Spleen (tissue), 7 donors: Measurements from ENCODE around the gene OPHN1.

Source experiments
- POLR2A ChIP-seq, 3 donors: fragments of 450-650 bp; IDR thresholded peaks; one replicate each; pipeline ENCODE4 v1.5.1; 2017; ENCODE audit warnings: antibody characterized with exemption in 3 of 3, mild to moderate bottlenecking in 1 of 3
- POLR2AphosphoS5 ChIP-seq, 3 donors: sonication (generic); formaldehyde crosslinking; IDR thresholded peaks; one replicate each; pipeline ENCODE4 v1.5.1; 2017; ENCODE audit warnings: antibody characterized with exemption in 3 of 3
- TF ChIP-seq, protein P1 (sequence below), 11 experiments: fragments of 200-600 bp in 7 of 11; fragments of 450-650 bp in 4 of 11; sonication (generic) in 4 of 11; IDR thresholded peaks in 8 of 11; conservative IDR thresholded peaks in 3 of 11; 1 replicate in 7 of 11; 2 replicates in 4 of 11; pipeline versions ENCODE4 v1.4.0 to v1.8.0; 2016 to 2021; ENCODE audit warnings: antibody characterized with exemption in 11 of 11, inconsistent platforms in 4 of 11, mild to moderate bottlenecking in 1 of 11
- donor health status: DM: no; HTN: no; CAD: no; lungs with moderate emphysema.
- donor health status: DM: no; HTN: no; CAD: no.
- donor health status: DM: no; HTN: no; CAD: no.

GRCh38 chrX:68090266-68090665, 343.0 kb downstream of the OPHN1 start:
- TF ChIP-seq, protein P1, sequence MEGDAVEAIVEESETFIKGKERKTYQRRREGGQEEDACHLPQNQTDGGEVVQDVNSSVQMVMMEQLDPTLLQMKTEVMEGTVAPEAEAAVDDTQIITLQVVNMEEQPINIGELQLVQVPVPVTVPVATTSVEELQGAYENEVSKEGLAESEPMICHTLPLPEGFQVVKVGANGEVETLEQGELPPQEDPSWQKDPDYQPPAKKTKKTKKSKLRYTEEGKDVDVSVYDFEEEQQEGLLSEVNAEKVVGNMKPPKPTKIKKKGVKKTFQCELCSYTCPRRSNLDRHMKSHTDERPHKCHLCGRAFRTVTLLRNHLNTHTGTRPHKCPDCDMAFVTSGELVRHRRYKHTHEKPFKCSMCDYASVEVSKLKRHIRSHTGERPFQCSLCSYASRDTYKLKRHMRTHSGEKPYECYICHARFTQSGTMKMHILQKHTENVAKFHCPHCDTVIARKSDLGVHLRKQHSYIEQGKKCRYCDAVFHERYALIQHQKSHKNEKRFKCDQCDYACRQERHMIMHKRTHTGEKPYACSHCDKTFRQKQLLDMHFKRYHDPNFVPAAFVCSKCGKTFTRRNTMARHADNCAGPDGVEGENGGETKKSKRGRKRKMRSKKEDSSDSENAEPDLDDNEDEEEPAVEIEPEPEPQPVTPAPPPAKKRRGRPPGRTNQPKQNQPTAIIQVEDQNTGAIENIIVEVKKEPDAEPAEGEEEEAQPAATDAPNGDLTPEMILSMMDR (IDR thresholded peaks at IDR 0.05 in 8 of 11, conservative IDR thresholded peaks at IDR 0.05 in 3 of 11) = no peak
- TF ChIP-seq POLR2A (IDR thresholded peaks at IDR 0.05) (no peak), POLR2AphosphoS5 (IDR thresholded peaks at IDR 0.05) (no peak)
